SK-N-SH treated with all-trans-retinoic acid at 6 μM for 48 hours (cell line): ENCODE results near the gene DNAAF8.

ENCODE experiments used
- ATAC-seq: fragments of 200-7000 bp; cut with Tn5 transposase; 3 replicates; pipeline ENCODE4 v1.9.1; 2020; ENCODE audit warnings: mild to moderate bottlenecking, moderate library complexity
- ARNTL ChIP-seq: fragments of 450-650 bp; formaldehyde crosslinking; IDR thresholded peaks from 2 replicates; pipeline ENCODE4 v1.5.0; 2020; ENCODE audit warnings: low read depth, mild to moderate bottlenecking, moderate library complexity, borderline replicate concordance
- BACH2 ChIP-seq: fragments of 250-450 bp; sonication (Bioruptor Pico); IDR thresholded peaks from 2 replicates; pipeline ENCODE4 v1.9.0; 2021; ENCODE audit warnings: mild to moderate bottlenecking, borderline replicate concordance
- CSDC2 ChIP-seq: fragments of 250-450 bp; sonication (Bioruptor Pico); IDR thresholded peaks from 2 replicates; pipeline ENCODE4 v1.5.0; 2020; ENCODE audit warnings: mild to moderate bottlenecking, moderate library complexity
- ESRRG ChIP-seq: fragments of 250-450 bp; sonication (Bioruptor Pico); IDR thresholded peaks from 2 replicates; pipeline ENCODE4 v1.6.1; 2021; ENCODE audit warnings: mild to moderate bottlenecking
- GLIS3 ChIP-seq: fragments of 250-450 bp; sonication (Bioruptor Pico); IDR thresholded peaks from 2 replicates; pipeline ENCODE4 v1.5.0; 2020; ENCODE audit warnings: mild to moderate bottlenecking, moderate library complexity
- OSR1 ChIP-seq: fragments of 250-450 bp; sonication (Bioruptor Pico); IDR thresholded peaks from 2 replicates; pipeline ENCODE4 v1.8.0; 2022; ENCODE audit warnings: moderate library complexity, mild to moderate bottlenecking, inconsistent platforms
- PPARA ChIP-seq: fragments of 250-450 bp; sonication (Bioruptor Pico); IDR thresholded peaks from 2 replicates; pipeline ENCODE4 v1.5.0; 2020; ENCODE audit warnings: mild to moderate bottlenecking, borderline replicate concordance
- RARB ChIP-seq: fragments of 250-450 bp; sonication (Bioruptor Pico); IDR thresholded peaks from 2 replicates; pipeline ENCODE4 v1.8.0; 2021; ENCODE audit warnings: mild to moderate bottlenecking, moderate library complexity
- TCF4 ChIP-seq: fragments of 250-450 bp; sonication (Bioruptor Pico); IDR thresholded peaks from 2 replicates; pipeline ENCODE4 v1.8.0; 2021; ENCODE audit warnings: mild to moderate bottlenecking, moderate library complexity, borderline replicate concordance
- TOX ChIP-seq: fragments of 250-450 bp; sonication (Bioruptor Pico); IDR thresholded peaks from 2 replicates; pipeline ENCODE4 v1.8.0; 2021; ENCODE audit warnings: mild to moderate bottlenecking, moderate library complexity, borderline replicate concordance
- ZC3H10 ChIP-seq: fragments of 250-450 bp; sonication (Bioruptor Pico); IDR thresholded peaks from 2 replicates; pipeline ENCODE4 v1.5.1; 2021; ENCODE audit warnings: mild to moderate bottlenecking, moderate library complexity
- ZFP3 ChIP-seq: fragments of 250-450 bp; sonication (Bioruptor Pico); IDR thresholded peaks from 2 replicates; pipeline ENCODE4 v1.5.0; 2020; ENCODE audit warnings: mild to moderate bottlenecking, moderate library complexity
- ZFP30 ChIP-seq: fragments of 450-650 bp; formaldehyde crosslinking; IDR thresholded peaks from 2 replicates; pipeline ENCODE4 v1.5.0; 2022; ENCODE audit warnings: mild to moderate bottlenecking, moderate library complexity
- ZNF70 ChIP-seq: fragments of 450-650 bp; formaldehyde crosslinking; IDR thresholded peaks from 2 replicates; pipeline ENCODE4 v1.5.0; 2020; ENCODE audit warnings: mild to moderate bottlenecking, moderate library complexity
- ZNF8 ChIP-seq: fragments of 450-650 bp; formaldehyde crosslinking; IDR thresholded peaks from 2 replicates; pipeline ENCODE4 v1.5.0; 2020; ENCODE audit warnings: mild to moderate bottlenecking, moderate library complexity
- TF ChIP-seq, protein P1 (sequence below): fragments of 250-450 bp; sonication (Bioruptor Pico); IDR thresholded peaks from 2 replicates; pipeline ENCODE4 v1.8.0; 2021; ENCODE audit warnings: low read depth, mild to moderate bottlenecking, moderate library complexity, borderline replicate concordance
- TF ChIP-seq, protein P2 (sequence below): fragments of 250-450 bp; sonication (Bioruptor Pico); IDR thresholded peaks from 2 replicates; pipeline ENCODE4 v1.5.0; 2020; ENCODE audit warnings: mild to moderate bottlenecking, moderate library complexity
- TF ChIP-seq, protein P3 (sequence below): fragments of 250-450 bp; sonication (Bioruptor Pico); IDR thresholded peaks from 2 replicates; pipeline ENCODE4 v1.8.0; 2020; ENCODE audit warnings: mild to moderate bottlenecking, moderate library complexity, borderline replicate concordance
- TF ChIP-seq, protein P4 (sequence below): fragments of 250-450 bp; sonication (Bioruptor Pico); IDR thresholded peaks from 2 replicates; pipeline ENCODE4 v1.5.1; 2021; ENCODE audit warnings: mild to moderate bottlenecking, moderate library complexity

The DNAAF8 gene

DNA sequence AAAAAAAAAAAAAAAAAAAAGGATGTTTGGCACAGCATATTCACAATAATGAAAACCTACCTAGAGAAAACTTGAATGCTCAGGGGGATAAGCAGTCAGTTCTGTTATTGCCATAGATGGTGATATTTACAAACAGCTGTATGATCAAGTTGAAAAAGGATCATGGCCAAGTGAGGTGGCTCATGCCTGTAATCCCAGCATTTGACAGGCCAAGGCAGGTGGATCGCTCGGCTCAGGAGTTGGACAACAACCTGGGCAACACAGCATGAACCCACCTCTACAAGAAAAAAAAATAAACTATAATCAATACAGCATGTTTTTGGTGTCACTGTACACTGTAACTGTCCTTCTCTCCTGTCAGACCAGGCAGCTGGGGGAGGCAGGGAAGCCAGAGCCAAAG, 19.3 kb upstream of the DNAAF8 start:
- TF ChIP-seq, protein P1, sequence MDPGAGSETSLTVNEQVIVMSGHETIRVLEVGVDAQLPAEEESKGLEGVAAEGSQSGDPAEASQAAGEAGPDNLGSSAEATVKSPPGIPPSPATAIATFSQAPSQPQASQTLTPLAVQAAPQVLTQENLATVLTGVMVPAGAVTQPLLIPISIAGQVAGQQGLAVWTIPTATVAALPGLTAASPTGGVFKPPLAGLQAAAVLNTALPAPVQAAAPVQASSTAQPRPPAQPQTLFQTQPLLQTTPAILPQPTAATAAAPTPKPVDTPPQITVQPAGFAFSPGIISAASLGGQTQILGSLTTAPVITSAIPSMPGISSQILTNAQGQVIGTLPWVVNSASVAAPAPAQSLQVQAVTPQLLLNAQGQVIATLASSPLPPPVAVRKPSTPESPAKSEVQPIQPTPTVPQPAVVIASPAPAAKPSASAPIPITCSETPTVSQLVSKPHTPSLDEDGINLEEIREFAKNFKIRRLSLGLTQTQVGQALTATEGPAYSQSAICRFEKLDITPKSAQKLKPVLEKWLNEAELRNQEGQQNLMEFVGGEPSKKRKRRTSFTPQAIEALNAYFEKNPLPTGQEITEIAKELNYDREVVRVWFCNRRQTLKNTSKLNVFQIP (CRISPR knock-in tag): no peak
- TF ChIP-seq ZNF8: no peak
- TF ChIP-seq OSR1: no peak
- TF ChIP-seq, protein P2, sequence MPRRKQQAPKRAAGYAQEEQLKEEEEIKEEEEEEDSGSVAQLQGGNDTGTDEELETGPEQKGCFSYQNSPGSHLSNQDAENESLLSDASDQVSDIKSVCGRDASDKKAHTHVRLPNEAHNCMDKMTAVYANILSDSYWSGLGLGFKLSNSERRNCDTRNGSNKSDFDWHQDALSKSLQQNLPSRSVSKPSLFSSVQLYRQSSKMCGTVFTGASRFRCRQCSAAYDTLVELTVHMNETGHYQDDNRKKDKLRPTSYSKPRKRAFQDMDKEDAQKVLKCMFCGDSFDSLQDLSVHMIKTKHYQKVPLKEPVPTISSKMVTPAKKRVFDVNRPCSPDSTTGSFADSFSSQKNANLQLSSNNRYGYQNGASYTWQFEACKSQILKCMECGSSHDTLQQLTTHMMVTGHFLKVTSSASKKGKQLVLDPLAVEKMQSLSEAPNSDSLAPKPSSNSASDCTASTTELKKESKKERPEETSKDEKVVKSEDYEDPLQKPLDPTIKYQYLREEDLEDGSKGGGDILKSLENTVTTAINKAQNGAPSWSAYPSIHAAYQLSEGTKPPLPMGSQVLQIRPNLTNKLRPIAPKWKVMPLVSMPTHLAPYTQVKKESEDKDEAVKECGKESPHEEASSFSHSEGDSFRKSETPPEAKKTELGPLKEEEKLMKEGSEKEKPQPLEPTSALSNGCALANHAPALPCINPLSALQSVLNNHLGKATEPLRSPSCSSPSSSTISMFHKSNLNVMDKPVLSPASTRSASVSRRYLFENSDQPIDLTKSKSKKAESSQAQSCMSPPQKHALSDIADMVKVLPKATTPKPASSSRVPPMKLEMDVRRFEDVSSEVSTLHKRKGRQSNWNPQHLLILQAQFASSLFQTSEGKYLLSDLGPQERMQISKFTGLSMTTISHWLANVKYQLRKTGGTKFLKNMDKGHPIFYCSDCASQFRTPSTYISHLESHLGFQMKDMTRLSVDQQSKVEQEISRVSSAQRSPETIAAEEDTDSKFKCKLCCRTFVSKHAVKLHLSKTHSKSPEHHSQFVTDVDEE (CRISPR knock-in tag): no peak
- TF ChIP-seq ZNF70 (CRISPR knock-in tag): no peak
- no peak for ATAC-seq

DNA sequence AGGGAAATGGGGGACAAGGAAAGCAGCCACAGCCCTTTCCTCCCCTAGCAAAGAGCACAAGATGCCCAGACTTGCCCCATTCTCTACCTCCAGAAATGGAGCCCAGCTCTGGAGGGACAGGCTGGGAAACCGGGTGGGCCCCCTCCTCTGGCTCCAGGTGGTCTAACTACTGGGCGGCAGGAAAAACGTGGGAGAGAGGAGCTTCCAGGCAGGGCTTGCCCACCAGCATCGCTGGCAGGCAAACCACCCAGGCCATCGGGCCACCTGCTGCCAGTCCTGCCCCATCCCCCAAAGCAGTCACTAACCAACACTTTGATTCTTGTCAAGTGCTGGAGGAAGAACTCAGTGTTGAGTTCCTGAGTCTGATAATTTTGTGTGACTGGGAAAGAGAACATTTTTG, 15.9 kb upstream of the DNAAF8 start:
- no peak for ATAC-seq
- TF ChIP-seq ZC3H10 (no peak), RARB (CRISPR knock-in tag) (no peak), ZFP30 (no peak), ZFP3 (CRISPR knock-in tag) (no peak), CSDC2 (CRISPR knock-in tag) (no peak), ZNF70 (CRISPR knock-in tag) (no peak), ARNTL (no peak), BACH2 (no peak), PPARA (CRISPR knock-in tag) (no peak), GLIS3 (no peak), TOX (CRISPR knock-in tag) (no peak), ESRRG (CRISPR knock-in tag) (no peak), TCF4 (no peak)
- TF ChIP-seq, protein P1 (CRISPR knock-in tag): no peak
- TF ChIP-seq, protein P3, sequence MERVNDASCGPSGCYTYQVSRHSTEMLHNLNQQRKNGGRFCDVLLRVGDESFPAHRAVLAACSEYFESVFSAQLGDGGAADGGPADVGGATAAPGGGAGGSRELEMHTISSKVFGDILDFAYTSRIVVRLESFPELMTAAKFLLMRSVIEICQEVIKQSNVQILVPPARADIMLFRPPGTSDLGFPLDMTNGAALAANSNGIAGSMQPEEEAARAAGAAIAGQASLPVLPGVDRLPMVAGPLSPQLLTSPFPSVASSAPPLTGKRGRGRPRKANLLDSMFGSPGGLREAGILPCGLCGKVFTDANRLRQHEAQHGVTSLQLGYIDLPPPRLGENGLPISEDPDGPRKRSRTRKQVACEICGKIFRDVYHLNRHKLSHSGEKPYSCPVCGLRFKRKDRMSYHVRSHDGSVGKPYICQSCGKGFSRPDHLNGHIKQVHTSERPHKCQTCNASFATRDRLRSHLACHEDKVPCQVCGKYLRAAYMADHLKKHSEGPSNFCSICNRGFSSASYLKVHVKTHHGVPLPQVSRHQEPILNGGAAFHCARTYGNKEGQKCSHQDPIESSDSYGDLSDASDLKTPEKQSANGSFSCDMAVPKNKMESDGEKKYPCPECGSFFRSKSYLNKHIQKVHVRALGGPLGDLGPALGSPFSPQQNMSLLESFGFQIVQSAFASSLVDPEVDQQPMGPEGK (CRISPR knock-in tag): no peak

DNA sequence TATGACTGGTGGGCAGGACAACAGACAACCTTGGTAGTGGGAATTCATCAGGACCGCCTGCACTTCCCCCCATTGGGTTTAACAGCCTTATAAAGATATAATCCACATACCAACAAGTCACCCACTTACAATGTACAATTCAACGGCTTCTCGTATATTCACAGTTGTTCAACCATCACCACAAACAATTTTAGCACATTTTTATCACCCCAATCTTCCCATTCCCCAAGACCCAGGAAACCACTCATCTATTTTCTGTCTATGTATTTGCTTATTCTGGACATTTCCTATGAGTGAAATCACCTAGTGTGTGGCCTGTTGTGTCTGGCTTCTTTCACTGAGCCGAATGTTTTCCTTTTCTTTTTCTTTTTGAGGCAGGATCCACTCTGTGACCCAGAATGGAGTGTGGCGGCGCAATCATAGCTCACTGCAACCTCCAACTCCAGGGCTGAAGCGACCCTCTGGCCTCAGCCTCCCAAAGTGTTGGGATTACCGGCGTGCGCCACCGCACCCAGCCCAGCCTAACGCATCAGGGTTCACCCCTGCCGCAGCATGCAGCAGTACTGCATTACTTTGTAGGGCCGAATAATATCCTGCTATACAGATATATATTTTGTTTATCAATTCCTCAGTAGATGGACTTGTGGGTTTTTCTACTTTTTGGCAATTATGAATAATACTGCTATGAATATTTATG, 11.1 kb upstream of the DNAAF8 start:
- no peak for ATAC-seq
- TF ChIP-seq OSR1 (no peak), GLIS3 (no peak), ZNF70 (CRISPR knock-in tag) (no peak), ZNF8 (no peak), TCF4 (no peak), BACH2 (no peak), CSDC2 (CRISPR knock-in tag) (no peak), ZFP30 (no peak)
- TF ChIP-seq, protein P2 (CRISPR knock-in tag): no peak
- TF ChIP-seq, protein P1 (CRISPR knock-in tag): no peak
- TF ChIP-seq, protein P4, sequence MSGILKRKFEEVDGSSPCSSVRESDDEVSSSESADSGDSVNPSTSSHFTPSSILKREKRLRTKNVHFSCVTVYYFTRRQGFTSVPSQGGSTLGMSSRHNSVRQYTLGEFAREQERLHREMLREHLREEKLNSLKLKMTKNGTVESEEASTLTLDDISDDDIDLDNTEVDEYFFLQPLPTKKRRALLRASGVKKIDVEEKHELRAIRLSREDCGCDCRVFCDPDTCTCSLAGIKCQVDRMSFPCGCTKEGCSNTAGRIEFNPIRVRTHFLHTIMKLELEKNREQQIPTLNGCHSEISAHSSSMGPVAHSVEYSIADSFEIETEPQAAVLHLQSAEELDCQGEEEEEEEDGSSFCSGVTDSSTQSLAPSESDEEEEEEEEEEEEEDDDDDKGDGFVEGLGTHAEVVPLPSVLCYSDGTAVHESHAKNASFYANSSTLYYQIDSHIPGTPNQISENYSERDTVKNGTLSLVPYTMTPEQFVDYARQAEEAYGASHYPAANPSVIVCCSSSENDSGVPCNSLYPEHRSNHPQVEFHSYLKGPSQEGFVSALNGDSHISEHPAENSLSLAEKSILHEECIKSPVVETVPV: no peak
- TF ChIP-seq, protein P3 (CRISPR knock-in tag): no peak
